ENCODE measurements around the gene SIMC1.
"Not testable (repeated sequence)": the region's sequence is repeated elsewhere in the genome, so short reads cannot be mapped to it uniquely, and the experiment has no call there.

The SIMC1 gene

GRCh38 chr5:176216393-176216916 lies 21.8 kb upstream of the SIMC1 start:
- not testable (repeated sequence) for DNase-seq

GRCh38 chr5:176217188-176217729 lies 21.0 kb upstream of the SIMC1 start:
- DNase-seq: not testable (repeated sequence)

- DNase-seq: not testable (repeated sequence)
Observed at GRCh38 chr5:176217764-176218163, 20.5 kb upstream of the SIMC1 start.

GRCh38 chr5:176222006-176222405 lies 16.2 kb upstream of the SIMC1 start:
- not testable (repeated sequence) for DNase-seq

- not testable (repeated sequence) for DNase-seq
Observed at GRCh38 chr5:176228358-176228757, 9.9 kb upstream of the SIMC1 start.

GRCh38 chr5:176233253-176233652 lies 5.0 kb upstream of the SIMC1 start:
- DNase-seq: not testable (repeated sequence)

- peak; percentile 51 for DNase-seq
Observed at GRCh38 chr5:176235155-176235554, 3.1 kb upstream of the SIMC1 start.

- DNase-seq: not testable (repeated sequence)
Observed at GRCh38 chr5:176238645-176239283, 540 bp downstream of the SIMC1 start.

GRCh38 chr5:176239304-176239703 lies 1.1 kb downstream of the SIMC1 start:
- not testable (repeated sequence) for DNase-seq

GRCh38 chr5:176244318-176244717 lies 6.1 kb downstream of the SIMC1 start:
- DNase-seq: not testable (repeated sequence)

- DNase-seq: not testable (repeated sequence)
Observed at GRCh38 chr5:176245074-176245473, 6.8 kb downstream of the SIMC1 start.

- DNase-seq: not testable (repeated sequence)
Observed at GRCh38 chr5:176245489-176245888, 7.3 kb downstream of the SIMC1 start.

- not testable (repeated sequence) for DNase-seq
Observed at GRCh38 chr5:176250691-176251090, 12.5 kb downstream of the SIMC1 start.

- DNase-seq: not testable (repeated sequence)
Observed at GRCh38 chr5:176252171-176252570, 13.9 kb downstream of the SIMC1 start.

GRCh38 chr5:176253370-176254065 lies 15.3 kb downstream of the SIMC1 start:
- DNase-seq: not testable (repeated sequence)

- not testable (repeated sequence) for DNase-seq
Observed at GRCh38 chr5:176254066-176254393, 15.8 kb downstream of the SIMC1 start.

- not testable (repeated sequence) for DNase-seq
Observed at GRCh38 chr5:176257871-176258505, 19.8 kb downstream of the SIMC1 start.

- not testable (repeated sequence) for DNase-seq
Observed at GRCh38 chr5:176260682-176261081, 22.5 kb downstream of the SIMC1 start.

GRCh38 chr5:176266448-176266847 lies 28.2 kb downstream of the SIMC1 start:
- DNase-seq: not testable (repeated sequence)

GRCh38 chr5:176289018-176289417 lies 50.8 kb downstream of the SIMC1 start:
- not testable (repeated sequence) for DNase-seq

- DNase-seq: not testable (repeated sequence)
Observed at GRCh38 chr5:176290057-176290840, 52.0 kb downstream of the SIMC1 start.

- DNase-seq: not testable (repeated sequence)
Observed at GRCh38 chr5:176305356-176305755, 67.1 kb downstream of the SIMC1 start.

Measured in EL (cell line).